Lower lobe of right lung (tissue), 2 donors: Measurements from ENCODE around the gene DDTL. TPM values are rescaled to one million over a fixed set of nuclear protein-coding genes. Genes with fewer than 3 reads are reported as not detected.

Experiments used
- ATAC-seq, 2 donors: fragments of 200-7000 bp; cut with Tn5 transposase; one replicate each; pipeline ENCODE4 v1.9.1; 2020 to 2022; ENCODE audit warnings: mild to moderate bottlenecking in 2 of 2, moderate library complexity in 2 of 2
- DNase-seq: peaks from one replicate; pipeline ENCODE4 v3.0.0-alpha.2; 2020
- H3K27ac ChIP-seq: fragments of 200-600 bp; one replicate; pipeline ENCODE4 v1.8.0; 2022
- H3K27me3 ChIP-seq: fragments of 200-600 bp; one replicate; pipeline ENCODE4 v1.8.0; 2022; ENCODE audit warnings: low read depth
- H3K36me3 ChIP-seq: fragments of 200-600 bp; one replicate; pipeline ENCODE4 v1.8.0; 2022; ENCODE audit warnings: mild to moderate bottlenecking
- H3K4me1 ChIP-seq: fragments of 200-600 bp; one replicate; pipeline ENCODE4 v1.8.0; 2022
- H3K4me3 ChIP-seq: fragments of 200-600 bp; one replicate; pipeline ENCODE4 v1.8.0; 2022; ENCODE audit warnings: mild to moderate bottlenecking
- H3K9me3 ChIP-seq: fragments of 200-600 bp; one replicate; pipeline ENCODE4 v1.8.0; 2022
- intact Hi-C: fragments of 100-400 bp; cut with DNase I; formaldehyde crosslinking; loops from one replicate; pipeline ENCODE4 v1.11.0; 2022
- total RNA-seq: library from RNA; stranded (reverse); fragmentation: NEBNext Ultra II Directional; extraction: Animal tissue kit (Norgen Biotek cat#: 25700); gene quantifications from one replicate; pipeline ENCODE4 v1.2.1, GENCODE V29; 2021
- TF ChIP-seq, protein P1 (sequence below): fragments of 200-600 bp; IDR thresholded peaks from one replicate; pipeline ENCODE4 v1.8.0; 2022; ENCODE audit warnings: antibody characterized with exemption, mild to moderate bottlenecking
- donor health status: DM: no; HTN: yes; CAD: no; lungs with severe emphysema.

DDTL gene
- total RNA-seq, 1 donor from 2014 or later, result 2.9 TPM

DNA sequence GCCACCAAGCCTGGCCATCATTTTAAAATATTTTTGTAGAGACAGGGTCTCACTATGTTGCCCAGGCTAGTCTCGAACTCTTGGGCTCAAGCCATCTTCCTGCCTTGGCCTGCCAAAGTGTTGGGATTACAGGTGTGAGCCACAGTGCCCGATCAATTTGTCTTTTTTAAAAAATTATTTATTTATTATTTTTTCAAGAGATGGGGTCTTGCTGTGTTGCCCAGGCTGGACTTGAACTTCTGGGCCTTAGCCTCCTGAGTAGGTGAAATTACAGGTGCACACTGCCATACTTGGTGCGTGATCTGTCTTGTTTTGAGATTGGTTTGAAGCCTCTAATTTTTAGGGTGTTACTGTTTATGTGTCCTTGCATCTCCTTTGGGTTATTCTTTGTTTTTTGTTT is 54.6 kb downstream of the DDTL start:
- no peak for DNase-seq
- ATAC-seq, result no peak
- no peaks in the 10 kb centered on the region for H3K27me3 ChIP-seq
- intact Hi-C loops, result no loop called here
- H3K36me3 ChIP-seq, result peaks cover 9% of the 10 kb centered on the region
- H3K27ac ChIP-seq, result no peak overlapping the region
- TF ChIP-seq, protein P1, sequence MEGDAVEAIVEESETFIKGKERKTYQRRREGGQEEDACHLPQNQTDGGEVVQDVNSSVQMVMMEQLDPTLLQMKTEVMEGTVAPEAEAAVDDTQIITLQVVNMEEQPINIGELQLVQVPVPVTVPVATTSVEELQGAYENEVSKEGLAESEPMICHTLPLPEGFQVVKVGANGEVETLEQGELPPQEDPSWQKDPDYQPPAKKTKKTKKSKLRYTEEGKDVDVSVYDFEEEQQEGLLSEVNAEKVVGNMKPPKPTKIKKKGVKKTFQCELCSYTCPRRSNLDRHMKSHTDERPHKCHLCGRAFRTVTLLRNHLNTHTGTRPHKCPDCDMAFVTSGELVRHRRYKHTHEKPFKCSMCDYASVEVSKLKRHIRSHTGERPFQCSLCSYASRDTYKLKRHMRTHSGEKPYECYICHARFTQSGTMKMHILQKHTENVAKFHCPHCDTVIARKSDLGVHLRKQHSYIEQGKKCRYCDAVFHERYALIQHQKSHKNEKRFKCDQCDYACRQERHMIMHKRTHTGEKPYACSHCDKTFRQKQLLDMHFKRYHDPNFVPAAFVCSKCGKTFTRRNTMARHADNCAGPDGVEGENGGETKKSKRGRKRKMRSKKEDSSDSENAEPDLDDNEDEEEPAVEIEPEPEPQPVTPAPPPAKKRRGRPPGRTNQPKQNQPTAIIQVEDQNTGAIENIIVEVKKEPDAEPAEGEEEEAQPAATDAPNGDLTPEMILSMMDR, result no peak
- H3K4me1 ChIP-seq, result no peaks in the 10 kb centered on the region
- H3K4me3 ChIP-seq, result no peak overlapping the region
- H3K9me3 ChIP-seq, result no peaks in the 10 kb centered on the region

Other genes starting within 250 kb of the DDTL start
- 5.7 TPM for gene ZNF70, start 215.8 kb upstream of the DDTL start, total RNA-seq
- not detected for gene VPREB3, start 212.5 kb upstream of the DDTL start, total RNA-seq
- gene C22orf15, start 203.9 kb upstream of the DDTL start, total RNA-seq, result 5.9 TPM
- gene CHCHD10, start 198.9 kb upstream of the DDTL start, total RNA-seq, result 114 TPM
- gene MMP11, start 194.0 kb upstream of the DDTL start, total RNA-seq, result 1.9 TPM
- gene SMARCB1, start 179.9 kb upstream of the DDTL start, total RNA-seq, result 61.3 TPM
- 5.8 TPM for gene DERL3, start 127.9 kb upstream of the DDTL start, total RNA-seq
- 12.7 TPM for gene SLC2A11, start 109.0 kb upstream of the DDTL start, total RNA-seq
- 231 TPM for gene MIF, start 72.5 kb upstream of the DDTL start, total RNA-seq
- 7.3 TPM for gene GSTT2B, start 5.7 kb upstream of the DDTL start, total RNA-seq
- 102 TPM for gene DDT, start 7.6 kb downstream of the DDTL start, total RNA-seq
- gene GSTT2, start 13.2 kb downstream of the DDTL start, total RNA-seq, result 3.0 TPM
- gene GSTT4, start 38.6 kb downstream of the DDTL start, total RNA-seq, result not detected
- gene CABIN1, start 44.4 kb downstream of the DDTL start, total RNA-seq, result 88.7 TPM
- gene SUSD2, start 214.6 kb downstream of the DDTL start, total RNA-seq, result 200 TPM